IMR-90 (cell line): ENCODE measurements around the gene VEPH1. TPM values are rescaled to one million over a fixed set of nuclear protein-coding genes. Genes with fewer than 3 reads are reported as not detected.
A peak's percentile ranks its signal among the peaks of the same experiment; 100 is the strongest.

Experiments used
- ATAC-seq: fragments of 200-7000 bp; cut with Tn5 transposase; 2 replicates; pipeline ENCODE4 v1.9.1; 2020; ENCODE audit warnings: low read depth, mild to moderate bottlenecking, moderate library complexity
- BruUV-seq: library from RNA; stranded (reverse); fragments of 400-500 nt; replicated peaks from 2 replicates; lab custom pipeline; 2021; lab: Mats Ljungman, UMichigan
- CTCF ChIA-PET: fragments of 300-600 bp; formaldehyde crosslinking; extraction: SDS; loops from one replicate; lab custom pipeline; 2021; ENCODE audit warnings: antibody characterized with exemption; lab: Yijun Ruan, JAX
- POLR2A ChIA-PET: fragments of 300-600 bp; sonication (Branson Sonifier 250); formaldehyde crosslinking; loops from one replicate; lab custom pipeline; 2022; ENCODE audit warnings: antibody characterized with exemption; ENCODE audit not compliant: unreplicated experiment; lab: Charles Lee
- DNase-seq: peaks from one replicate; pipeline ENCODE4 v3.0.0; 2013
- H2AFZ ChIP-seq: replicated peaks from 2 replicates; pipeline ENCODE3; 2013; ENCODE audit warnings: low read length, mild to moderate bottlenecking; ENCODE audit not compliant: poor library complexity
- H2AK5ac ChIP-seq: 2 replicates; pipeline ENCODE4 v1.6.1; 2013; ENCODE audit warnings: low read depth, low read length, inconsistent platforms
- H2AK9ac ChIP-seq: replicated peaks from 2 replicates; pipeline ENCODE3; 2013; ENCODE audit warnings: mild to moderate bottlenecking, low read depth, low read length, moderate library complexity; ENCODE audit not compliant: poor library complexity
- H2BK120ac ChIP-seq: 2 replicates; pipeline ENCODE4 v1.6.1; 2013; ENCODE audit warnings: low read depth, low read length, inconsistent platforms
- H2BK15ac ChIP-seq: 3 replicates; pipeline ENCODE4 v1.6.1; 2013; ENCODE audit warnings: low read depth, low read length, inconsistent platforms
- H2BK20ac ChIP-seq: 2 replicates; pipeline ENCODE4 v1.6.1; 2013; ENCODE audit warnings: low read depth, mild to moderate bottlenecking, inconsistent platforms, low read length, moderate library complexity
- H2BK5ac ChIP-seq: 2 replicates; pipeline ENCODE4 v1.6.1; 2013; ENCODE audit warnings: mild to moderate bottlenecking, low read depth, low read length, inconsistent platforms; ENCODE audit not compliant: poor library complexity, severe bottlenecking
- H3K14ac ChIP-seq: replicated peaks from 2 replicates; pipeline ENCODE4 v1.6.1; 2013; ENCODE audit warnings: low read depth, low read length, inconsistent platforms
- H3K18ac ChIP-seq: 2 replicates; pipeline ENCODE4 v1.6.1; 2013; ENCODE audit warnings: low read depth, low read length, control low read depth
- H3K23ac ChIP-seq: 2 replicates; pipeline ENCODE4 v1.6.1; 2013; ENCODE audit warnings: low read depth, low read length, inconsistent platforms
- H3K27ac ChIP-seq: 2 replicates; pipeline ENCODE4 v1.5.1; 2013; ENCODE audit warnings: mild to moderate bottlenecking, control low read depth, low read length; ENCODE audit not compliant: insufficient read depth
- H3K27me3 ChIP-seq: 2 replicates; pipeline ENCODE4 v1.6.1; 2013; ENCODE audit warnings: low read length; ENCODE audit not compliant: control insufficient read depth, insufficient read depth
- H3K36me3 ChIP-seq: 2 replicates; pipeline ENCODE4 v1.6.1; 2013; ENCODE audit warnings: low read length, mixed read lengths; ENCODE audit not compliant: control insufficient read depth, insufficient read depth
- H3K4ac ChIP-seq: 2 replicates; pipeline ENCODE4 v1.6.1; 2013; ENCODE audit warnings: low read depth, low read length, inconsistent platforms
- H3K4me1 ChIP-seq: 2 replicates; pipeline ENCODE4 v1.6.1; 2013; ENCODE audit warnings: low read length, mixed read lengths; ENCODE audit not compliant: control insufficient read depth, insufficient read depth
- H3K4me2 ChIP-seq: 2 replicates; pipeline ENCODE4 v1.6.1; 2013; ENCODE audit warnings: low read depth, mild to moderate bottlenecking, control low read depth, low read length, moderate library complexity
- H3K4me3 ChIP-seq: 2 replicates; pipeline ENCODE4 v1.5.1; 2013; ENCODE audit warnings: low read depth, mild to moderate bottlenecking, control low read depth, low read length, moderate library complexity; ENCODE audit not compliant: insufficient read depth
- H3K56ac ChIP-seq: 2 replicates; pipeline ENCODE4 v1.6.1; 2013; ENCODE audit warnings: low read length, inconsistent platforms; ENCODE audit not compliant: insufficient read depth; ENCODE audit errors: extremely low read depth
- H3K79me1 ChIP-seq, 2 experiments: 2 replicates each; pipeline ENCODE4 v1.6.1; 2013; ENCODE audit warnings: low read length in 2 of 2, inconsistent platforms in 1 of 2, low read depth in 1 of 2
- H3K9ac ChIP-seq: 2 replicates; pipeline ENCODE4 v1.6.1; 2013; ENCODE audit warnings: low read depth, low read length, control low read depth
- H3K9me1 ChIP-seq: 2 replicates; pipeline ENCODE4 v1.6.1; 2013; ENCODE audit warnings: low read length, inconsistent platforms; ENCODE audit not compliant: insufficient read depth
- H3K9me3 ChIP-seq: 2 replicates; pipeline ENCODE4 v1.6.1; 2013; ENCODE audit warnings: low read length; ENCODE audit not compliant: control insufficient read depth, insufficient read depth
- H4K20me1 ChIP-seq: 2 replicates; pipeline ENCODE4 v1.6.1; 2013; ENCODE audit warnings: low read length, inconsistent platforms; ENCODE audit not compliant: insufficient read depth
- H4K5ac ChIP-seq: 2 replicates; pipeline ENCODE4 v1.6.1; 2013; ENCODE audit warnings: mild to moderate bottlenecking, low read depth, low read length, control low read depth
- H4K8ac ChIP-seq, 2 experiments: 2 replicates each; pipeline ENCODE4 v1.6.1; 2013; ENCODE audit warnings: low read depth in 2 of 2, low read length in 2 of 2, control low read depth in 1 of 2, inconsistent platforms in 1 of 2
- H4K91ac ChIP-seq: 2 replicates; pipeline ENCODE4 v1.6.1; 2013; ENCODE audit warnings: low read depth, low read length, inconsistent platforms; ENCODE audit not compliant: insufficient read depth
- BHLHE40 ChIP-seq: fragments of 150-350 bp; IDR thresholded peaks from 2 replicates; pipeline ENCODE4 v1.6.1; 2016; ENCODE audit warnings: mild to moderate bottlenecking, low read depth, low read length
- CEBPB ChIP-seq: IDR thresholded peaks from 2 replicates; pipeline ENCODE4 v1.6.1; 2012; ENCODE audit warnings: low read depth, low read length, improper control_type of control experiment
- CHD1 ChIP-seq: IDR thresholded peaks from 2 replicates; pipeline ENCODE4 v1.6.1; 2012; ENCODE audit warnings: low read depth, low read length, improper control_type of control experiment
- CTCF ChIP-seq: conservative IDR thresholded peaks from 2 replicates; pipeline ENCODE4 v1.5.1; 2012; ENCODE audit warnings: mild to moderate bottlenecking, low read depth, low read length, improper control_type of control experiment
- ELK1 ChIP-seq: fragments of 150-350 bp; IDR thresholded peaks from 2 replicates; pipeline ENCODE4 v1.6.1; 2016; ENCODE audit warnings: low read depth, mild to moderate bottlenecking, low read length, moderate library complexity, borderline replicate concordance
- MAFK ChIP-seq: IDR thresholded peaks from 2 replicates; pipeline ENCODE4 v1.6.1; 2012; ENCODE audit warnings: low read depth, low read length, improper control_type of control experiment
- MAZ ChIP-seq: IDR thresholded peaks from 2 replicates; pipeline ENCODE4 v1.6.1; 2012; ENCODE audit warnings: low read depth, mild to moderate bottlenecking, low read length, improper control_type of control experiment, moderate library complexity, borderline replicate concordance
- MXI1 ChIP-seq: IDR thresholded peaks from 2 replicates; pipeline ENCODE4 v1.6.1; 2012; ENCODE audit warnings: low read depth, mild to moderate bottlenecking, low read length, moderate library complexity, borderline replicate concordance
- NFE2L2 ChIP-seq: fragments of 150-350 bp; IDR thresholded peaks from 2 replicates; pipeline ENCODE4 v1.6.1; 2016; ENCODE audit warnings: low read depth, mild to moderate bottlenecking, low read length
- POLR2A ChIP-seq: IDR thresholded peaks from 2 replicates; pipeline ENCODE4 v1.6.1; 2012; ENCODE audit warnings: mild to moderate bottlenecking, low read depth, low read length
- RAD21 ChIP-seq: IDR thresholded peaks from 2 replicates; pipeline ENCODE4 v1.6.1; 2012; ENCODE audit warnings: low read length, improper control_type of control experiment
- RFX5 ChIP-seq: IDR thresholded peaks from 2 replicates; pipeline ENCODE4 v1.8.0; 2012; ENCODE audit warnings: low read depth, mild to moderate bottlenecking, low read length, moderate library complexity
- SMC3 ChIP-seq: fragments of 150-350 bp; IDR thresholded peaks from 2 replicates; pipeline ENCODE4 v1.6.1; 2016; ENCODE audit warnings: low read depth, mild to moderate bottlenecking, antibody characterized with exemption, low read length, moderate library complexity
- USF2 ChIP-seq: fragments of 150-350 bp; IDR thresholded peaks from 2 replicates; pipeline ENCODE4 v1.6.1; 2017; ENCODE audit warnings: mild to moderate bottlenecking, antibody characterized with exemption, low read length, low read depth
- WGBS, 2 experiments: methylation state at CpG; one replicate each; pipeline versions ENCODE4 v1.1.5 to v1.1.7; 2013; ENCODE audit warnings: missing lambda C conversion rate in 2 of 2; ENCODE audit not compliant: insufficient read length in 1 of 2; ENCODE audit errors: extremely low coverage in 2 of 2; 5-methylcytosine and 5-hydroxymethylcytosine counted together
- dilution Hi-C: fragments of 300-500 bp; cut with HindIII; formaldehyde crosslinking; loops from one replicate; pipeline ENCODE4 v1.14.3; 2018; ENCODE audit warnings: low sequenced_read_pairs; ENCODE audit not compliant: unreplicated experiment
- in situ Hi-C: fragments of 300-500 bp; cut with MboI; formaldehyde crosslinking; loops from 3 replicates; pipeline ENCODE4 v1.14.3; 2019; ENCODE audit warnings: low sequenced_read_pairs, inconsistent platforms, mixed read lengths
- intact Hi-C: fragments of 100-400 bp; cut with micrococcal nuclease; formaldehyde crosslinking; loops from 2 replicates; pipeline ENCODE4 v1.10.0; 2022
- polyA plus RNA-seq, 3 experiments: library from polyadenylated mRNA; depleted of rRNA; stranded (reverse); fragments of >200 nt; gene quantifications; 2 replicates each; pipeline ENCODE4 v1.2.3, GENCODE V29; 2012; ENCODE audit warnings: low replicate concordance in 1 of 3
- total RNA-seq: library from RNA; depleted of rRNA; stranded (reverse); fragments of >200 nt; gene quantifications from 2 replicates; pipeline ENCODE4 v1.2.3, GENCODE V29; 2012

VEPH1 gene
- total and polyA plus RNA-seq, 2 of the 4 experiments (the other 2 are of a cell fraction): 30.5 to 130 TPM

DNA sequence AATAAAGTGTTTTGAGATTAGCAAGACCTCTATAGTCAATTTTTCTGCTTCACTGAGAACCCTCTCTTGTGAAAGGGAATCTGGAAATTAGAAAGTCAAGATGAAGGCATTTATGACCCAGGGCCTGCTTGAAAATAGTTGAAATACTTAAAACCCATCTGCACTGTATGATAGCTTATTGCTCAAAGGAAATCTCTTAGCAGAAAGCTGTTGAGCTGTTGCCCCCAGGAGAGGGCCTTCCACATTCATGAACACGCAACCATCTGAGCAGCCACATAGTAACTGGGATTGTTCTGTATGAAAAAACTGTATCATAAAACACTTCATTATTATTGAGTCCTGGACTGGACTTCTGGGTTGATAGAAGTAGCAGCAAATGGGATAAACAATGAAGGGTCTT, 173.0 kb downstream of the VEPH1 start:
- no CpG with 5 or more reads among the region's 1 CpG for WGBS, 2 experiments
- TF ChIP-seq MAZ (no peak), NFE2L2 (no peak), POLR2A (no peak), CHD1 (no peak), MAFK (no peak), CEBPB (no peak), ELK1 (no peak), RAD21 (no peak), CTCF (no peak), USF2 (no peak), SMC3 (no peak), BHLHE40 (no peak), RFX5 (no peak), MXI1 (no peak)
- Histone ChIP-seq H2BK5ac (no peak overlapping the region), H3K27ac (no peak overlapping the region), H2AK5ac (peak overlapping the region; percentile 67; the same call in 1 of the 2 replicates), H2AFZ (no peak overlapping the region), H3K9ac (no peak overlapping the region), H3K18ac (no peak overlapping the region; the same call in 1 of the 2 replicates), H3K56ac (no peak overlapping the region), H4K8ac (no peak overlapping the region), H4K5ac (no peak overlapping the region), H3K4me3 (no peak overlapping the region), H3K9me3 (no peaks in the 10 kb centered on the region), H2BK120ac (0 out of 2 replicates have a peak overlapping the region, but pooled peaks have one; percentile 12), H2AK9ac (no peak overlapping the region), H4K91ac (0 out of 2 replicates have a peak overlapping the region, but pooled peaks have one; percentile 21), H3K79me1 (peaks cover 0 to 7% of the 10 kb centered on the region in 2 experiments; a peak in 1 of 4 replicates), H3K4me1 (peaks cover 10% of the 10 kb centered on the region), H3K14ac (no peak overlapping the region), H3K27me3 (no peaks in the 10 kb centered on the region), H4K20me1 (no peaks in the 10 kb centered on the region), H3K23ac (no peak overlapping the region), H3K36me3 (no peaks in the 10 kb centered on the region), H2BK15ac (peak overlapping the region; percentile 47; the same call in 1 of the 3 replicates), H2BK20ac (no peak overlapping the region; the same call in 1 of the 2 replicates), H3K9me1 (peaks cover 2% of the 10 kb centered on the region; the same call in 1 of the 2 replicates), H3K4me2 (no peak overlapping the region), H3K4ac (no peak overlapping the region)
- dilution Hi-C loops: no loop called here
- in situ Hi-C loops: no loop called here
- no peak for DNase-seq
- POLR2A ChIA-PET: no interaction called here
- no peak for ATAC-seq
- CTCF ChIA-PET: interaction anchor here (0.9 kb wide), 1 partner anchor 28 kb away, joined by 3 read pairs; no protein-coding TSS in a partner anchor
- no TSS peak for BruUV-seq
- intact Hi-C loops: no loop called here
